Measurements from ENCODE around the gene HSF5. TPM values are rescaled to one million over a fixed set of nuclear protein-coding genes. Genes with fewer than 3 reads are reported as not detected.
A peak's percentile ranks its signal among the peaks of the same experiment; 100 is the strongest.

The HSF5 gene
- 0.21 TPM for total RNA-seq

- DNase-seq, result peak; percentile 54
Observed at GRCh38 chr17:58487589-58488427, at the start of gene HSF5. HSF5 (minus strand) TSS chr17:58488408; CDS start chr17:58488274, 134 bp downstream.

- DNase-seq, result no peak
Observed at GRCh38 chr17:58537266-58537665, 49.1 kb upstream of the HSF5 start.

DNA sequence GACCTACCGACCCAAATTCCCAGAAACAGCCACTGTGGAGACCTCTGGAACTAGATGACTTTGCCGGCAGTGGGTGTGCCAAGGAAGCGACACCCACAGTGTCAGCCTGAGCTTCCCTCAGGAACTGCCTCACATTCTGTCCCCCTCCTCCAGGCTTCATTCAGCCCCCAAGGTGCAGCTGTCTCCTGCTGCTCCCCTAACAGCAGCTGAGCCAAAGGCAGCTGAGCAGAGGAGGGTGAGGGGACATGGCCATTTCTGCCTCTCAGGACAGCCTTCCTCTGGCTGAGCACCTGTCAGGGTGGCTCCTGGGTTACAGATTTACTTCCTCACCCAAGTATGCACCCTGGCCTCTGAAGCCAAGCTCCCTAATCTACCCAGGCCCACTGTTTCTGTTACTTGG, 48.3 kb upstream of the HSF5 start:
- DNase-seq, result peak; percentile 78

GRCh38 chr17:58535431-58535830, 47.2 kb upstream of the HSF5 start:
- DNase-seq, result no peak

GRCh38 chr17:58534901-58535421, 46.8 kb upstream of the HSF5 start:
- DNase-seq, result no peak

- no peak for DNase-seq
Observed at GRCh38 chr17:58534331-58534730, 46.1 kb upstream of the HSF5 start.

GRCh38 chr17:58533616-58534188, 45.5 kb upstream of the HSF5 start:
- DNase-seq, result peak; percentile 56

- no peak for DNase-seq
Observed at GRCh38 chr17:58532555-58532951, 44.3 kb upstream of the HSF5 start.

DNA sequence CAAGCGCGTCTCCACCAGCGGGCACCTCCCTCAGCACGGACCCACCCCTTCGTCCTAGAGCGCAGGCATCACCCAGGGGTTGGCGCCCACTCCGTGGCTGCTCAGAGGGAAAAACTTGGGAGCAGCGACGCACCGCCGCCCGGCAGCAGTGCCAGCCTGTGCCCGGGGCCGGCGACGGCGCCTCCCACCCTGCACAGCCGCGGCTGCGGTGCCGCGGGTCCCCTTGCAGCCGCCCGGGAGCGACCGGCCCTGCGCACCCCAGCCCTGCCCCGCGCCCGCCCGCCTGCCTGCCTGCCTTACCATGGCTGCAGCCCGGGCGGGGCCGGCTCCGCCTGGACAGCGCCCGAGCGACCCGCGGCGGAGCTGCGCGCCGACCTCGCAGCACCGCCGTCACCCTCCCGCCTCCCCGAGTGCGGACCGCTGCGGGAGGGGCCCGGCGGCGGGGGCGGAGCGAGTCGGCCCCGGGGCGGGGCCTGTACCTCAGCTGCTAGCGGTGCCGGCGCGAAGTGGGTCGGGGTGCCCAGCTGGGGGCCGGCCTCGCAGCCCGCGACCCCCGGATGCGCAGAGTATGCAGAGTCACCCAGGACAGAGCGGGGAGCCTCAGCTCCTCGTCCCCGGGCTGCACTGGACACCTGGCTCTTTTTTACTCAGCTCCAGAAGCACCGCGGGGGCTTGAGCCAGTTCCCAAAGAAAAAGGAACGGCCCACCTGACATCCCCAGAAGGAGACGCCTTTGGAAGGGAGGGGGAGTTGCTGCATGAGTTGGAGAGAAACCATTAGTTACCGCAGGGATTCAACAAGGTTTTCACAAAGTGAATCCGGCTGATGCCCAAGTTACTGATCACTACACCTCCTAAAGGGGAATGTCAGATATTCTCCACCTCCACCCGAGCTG, 43.7 kb upstream of the HSF5 start:
- peak; percentile 75 for DNase-seq

DNA sequence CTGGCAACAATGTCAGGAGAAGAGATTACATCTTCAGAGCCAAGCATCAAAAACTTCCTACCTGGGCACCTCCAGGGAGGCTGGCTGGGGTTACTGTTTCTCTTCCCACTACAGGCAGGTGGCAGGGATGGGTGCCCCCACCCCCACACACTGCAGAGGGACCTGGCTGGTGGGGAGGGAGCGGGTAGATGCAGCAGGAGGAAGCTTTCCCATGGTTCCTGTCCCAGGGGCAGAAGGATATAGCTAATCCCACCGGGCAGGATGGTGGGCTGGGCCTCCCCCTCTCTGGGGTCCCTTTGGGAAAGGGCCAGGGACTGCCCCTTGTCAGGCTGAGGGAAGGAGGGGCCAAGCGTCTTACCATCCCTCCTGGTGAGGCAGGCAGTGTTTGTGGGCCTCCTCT, 42.9 kb upstream of the HSF5 start:
- DNase-seq, result no peak

GRCh38 chr17:58530655-58531054, 42.4 kb upstream of the HSF5 start:
- DNase-seq, result no peak

DNA sequence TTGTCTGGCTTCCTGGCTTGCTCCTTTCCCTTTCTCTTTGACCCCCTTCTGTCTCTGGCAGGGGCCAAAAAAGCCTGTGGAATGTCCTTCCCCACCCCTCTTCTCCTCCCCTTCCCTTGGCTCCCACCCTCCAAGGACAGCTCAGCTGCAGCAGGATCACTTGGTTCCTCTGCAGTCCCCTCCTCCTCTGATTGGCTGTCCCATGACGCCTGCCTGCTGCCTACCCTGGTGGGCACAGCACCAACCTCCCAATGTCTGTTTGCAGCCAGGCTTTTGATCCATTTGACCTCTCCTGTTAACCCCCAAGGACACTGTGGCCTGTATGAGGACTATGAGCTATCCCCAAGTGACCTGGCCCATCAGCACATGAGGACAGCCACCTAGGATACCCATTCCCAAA, 41.1 kb upstream of the HSF5 start:
- no peak for DNase-seq

DNA sequence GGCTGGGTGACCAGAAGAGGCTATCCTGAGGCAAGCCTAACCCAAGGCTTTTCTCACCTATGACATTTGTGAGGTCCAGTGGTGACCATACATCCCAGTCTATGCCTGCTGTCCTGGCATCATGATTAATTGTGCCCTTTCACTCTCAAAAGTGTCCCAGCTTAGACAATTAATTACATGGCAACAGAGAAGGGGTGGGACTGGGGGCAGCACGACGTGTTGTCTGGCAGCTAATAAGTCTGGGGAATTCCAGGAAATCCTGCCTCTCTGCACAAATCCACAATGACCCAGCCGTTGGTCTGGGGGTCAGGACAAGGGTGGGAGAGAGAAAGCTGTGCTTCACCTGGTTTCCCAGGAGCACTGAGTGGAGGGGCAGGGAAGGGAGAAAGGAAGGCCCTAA, 40.2 kb upstream of the HSF5 start:
- no peak for DNase-seq

GRCh38 chr17:58527949-58528348, 39.7 kb upstream of the HSF5 start:
- DNase-seq, result no peak

DNA sequence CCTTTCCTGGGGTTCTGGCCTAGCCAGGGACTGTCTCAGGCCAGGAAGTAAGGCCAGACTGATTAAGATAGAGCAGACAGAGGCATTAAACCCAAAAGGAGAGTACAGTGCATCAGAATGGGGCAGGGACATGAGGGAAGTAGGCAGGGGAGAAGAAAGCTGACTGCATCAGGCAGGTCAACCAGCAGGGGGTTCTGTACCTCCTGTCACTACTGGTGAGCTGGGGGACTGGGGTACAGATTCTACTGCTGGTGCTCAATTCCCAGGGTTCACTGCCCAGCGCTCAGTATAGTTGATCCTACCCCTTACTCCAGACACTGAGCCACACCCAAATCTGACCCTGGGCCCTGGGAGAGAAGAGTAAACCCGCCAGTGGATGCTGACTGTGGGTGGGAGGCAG, 39.1 kb upstream of the HSF5 start:
- no peak for DNase-seq

DNA sequence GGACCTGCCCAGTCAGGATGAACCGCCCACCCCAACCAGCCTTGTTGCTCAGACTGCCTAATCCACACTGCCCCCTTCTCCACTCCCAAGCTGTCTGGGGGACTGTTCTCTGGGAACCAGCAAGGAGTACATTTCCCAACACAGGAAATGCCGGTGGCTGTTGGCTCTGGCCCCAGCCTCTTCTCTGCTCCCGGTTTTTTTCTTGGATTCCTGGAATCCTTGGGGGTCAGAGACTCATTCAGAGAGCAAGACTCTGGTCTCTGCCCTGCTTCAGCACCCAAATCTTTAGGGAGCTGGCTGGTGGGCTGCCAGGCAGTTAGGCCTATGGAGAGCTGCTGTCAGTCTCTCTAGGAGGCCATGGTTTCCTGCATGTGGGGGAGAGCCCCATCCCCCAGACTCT, 37.0 kb upstream of the HSF5 start:
- DNase-seq, result peak; percentile 40

- DNase-seq, result no peak
Observed at GRCh38 chr17:58521680-58522079, 33.5 kb upstream of the HSF5 start.

DNA sequence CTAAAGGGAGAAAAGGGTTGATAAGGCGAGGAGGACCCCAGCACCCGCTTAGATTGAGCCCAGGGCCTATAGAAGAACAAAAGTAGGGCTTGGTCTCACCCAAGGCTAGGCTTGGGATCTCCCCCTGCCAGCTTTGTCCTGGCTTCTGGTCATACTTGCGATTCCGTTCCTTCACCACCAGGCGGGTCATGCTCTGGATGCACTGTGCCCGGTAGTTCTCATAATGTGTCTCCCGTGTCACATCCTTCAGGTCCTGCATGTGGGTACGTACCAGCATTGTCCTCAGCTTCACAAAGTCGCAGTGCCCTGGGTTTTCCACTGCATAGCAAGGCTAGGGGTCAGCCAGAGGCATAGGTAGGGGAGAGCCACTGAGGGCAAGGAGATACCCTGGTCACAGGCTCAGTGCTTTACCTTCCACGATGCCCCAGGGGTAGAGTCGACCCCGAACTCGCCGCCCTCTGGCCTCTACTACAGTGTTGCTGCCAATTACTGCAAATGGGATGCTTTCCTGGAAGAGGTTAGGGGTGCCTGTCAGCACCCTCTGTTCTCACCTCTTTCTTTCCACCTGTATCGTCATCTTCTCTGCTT, 32.7 kb upstream of the HSF5 start:
- DNase-seq, result no peak

GRCh38 chr17:58517928-58518609, 29.9 kb upstream of the HSF5 start:
- peak; percentile 100 for DNase-seq

- no peak for DNase-seq
Observed at GRCh38 chr17:58517378-58517927, 29.2 kb upstream of the HSF5 start.

GRCh38 chr17:58516644-58517377, 28.6 kb upstream of the HSF5 start:
- DNase-seq, result no peak
